LNCAP (cell line): ENCODE measurements around the gene BAZ2B.

Source experiments
- CTCF ChIP-seq: fragments of 450-650 bp; IDR thresholded peaks from 2 replicates; pipeline ENCODE4 v1.5.1; 2017; ENCODE audit warnings: mild to moderate bottlenecking

Gene BAZ2B

GRCh38 chr2:159281002-159281401 is 335.3 kb downstream of the BAZ2B start:
- TF ChIP-seq CTCF: no peak

DNA sequence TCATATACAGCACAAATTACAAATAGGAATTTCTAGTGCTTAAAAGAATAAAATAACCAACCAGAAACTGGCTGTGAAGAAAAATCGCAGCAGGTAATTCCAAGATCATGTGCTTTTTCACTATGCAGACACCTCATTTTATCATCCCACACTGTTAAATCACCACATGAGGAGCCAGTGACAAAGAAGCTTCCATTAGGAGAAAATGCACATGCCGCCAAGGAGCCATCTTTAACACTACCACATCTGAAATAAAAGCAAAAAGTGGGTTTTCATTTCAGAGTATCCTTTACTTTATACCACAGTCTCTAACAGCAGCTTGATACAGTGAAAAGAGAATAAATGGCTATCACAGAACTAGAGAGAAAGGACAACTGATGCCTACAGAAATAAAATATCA is 336.6 kb downstream of the BAZ2B start:
- no peak for TF ChIP-seq CTCF

- no peak for TF ChIP-seq CTCF
These were observed 341.2 kb downstream of the BAZ2B start for GRCh38 chr2:159275111-159275510.

DNA sequence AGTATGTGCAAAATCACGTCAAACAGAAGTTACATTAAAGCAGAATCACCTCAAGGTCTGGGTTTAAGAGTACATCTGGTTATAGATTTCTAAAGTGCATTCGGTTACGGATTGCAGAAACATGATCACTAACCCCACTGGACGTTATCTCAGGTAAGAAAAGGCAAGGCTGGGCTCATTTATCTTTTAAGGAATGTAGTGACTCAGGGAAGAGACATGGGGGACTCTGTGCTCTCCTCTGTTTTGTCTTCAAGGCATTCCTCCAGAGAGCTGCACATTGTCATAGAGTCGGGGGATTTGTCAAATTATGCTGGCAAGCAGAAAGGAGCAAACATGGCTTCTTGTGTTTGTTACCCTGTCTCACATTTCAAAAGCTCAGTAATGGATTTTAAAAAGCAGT is 344.2 kb downstream of the BAZ2B start:
- TF ChIP-seq CTCF: no peak

GRCh38 chr2:159270744-159271379 is 345.5 kb downstream of the BAZ2B start:
- no peak for TF ChIP-seq CTCF
